Activated naive CD8-positive, alpha-beta T cell treated with anti-CD3 and anti-CD28 coated beads, Interleukin-2, amount 10 ng/mL, durations not matched to agents 7 days and 5 days (primary cell): ENCODE measurements around the gene MOBP. TPM values are rescaled to one million over a fixed set of nuclear protein-coding genes. Genes with fewer than 3 reads are reported as not detected.
"Not testable (repeated sequence)": the region's sequence is repeated elsewhere in the genome, so short reads cannot be mapped to it uniquely, and the experiment has no call there.

Experiments
- ATAC-seq: fragments of 150-1000 bp; cut with Tn5 transposase; one replicate; pipeline ENCODE4 v1.10.0; 2021; ENCODE audit warnings: low read depth, moderate library complexity
- POLR2A ChIA-PET: fragments of 350-600 bp; sonication (Branson Sonifier 250); formaldehyde crosslinking; loops from one replicate; lab custom pipeline; 2021; ENCODE audit warnings: antibody characterized with exemption; lab: Charles Lee
- DNase-seq: peaks from one replicate; pipeline ENCODE4 v3.0.0; 2021
- H3K27ac Mint-ChIP-seq: one replicate; pipeline ENCODE4 v1.8.0; 2022; ENCODE audit warnings: mild to moderate bottlenecking, mixed read lengths
- H3K27me3 Mint-ChIP-seq: one replicate; pipeline ENCODE4 v1.8.0; 2022; ENCODE audit warnings: mild to moderate bottlenecking, moderate library complexity, mixed read lengths
- H3K36me3 Mint-ChIP-seq: one replicate; pipeline ENCODE4 v1.8.0; 2021; ENCODE audit warnings: mild to moderate bottlenecking, mixed read lengths
- H3K4me1 Mint-ChIP-seq: one replicate; pipeline ENCODE4 v1.8.0; 2021; ENCODE audit warnings: mixed read lengths
- H3K4me3 Mint-ChIP-seq: one replicate; pipeline ENCODE4 v1.8.0; 2022; ENCODE audit warnings: mild to moderate bottlenecking, moderate library complexity, mixed read lengths
- H3K9me3 Mint-ChIP-seq: one replicate; pipeline ENCODE4 v1.8.0; 2021; ENCODE audit warnings: mixed read lengths
- total RNA-seq, 2 experiments: library from RNA; stranded (reverse); gene quantifications; one replicate each; pipeline ENCODE4 v1.2.3, GENCODE V29; 2021

The MOBP gene
- total RNA-seq, 2 experiments from 2014 or later: not detected

DNA sequence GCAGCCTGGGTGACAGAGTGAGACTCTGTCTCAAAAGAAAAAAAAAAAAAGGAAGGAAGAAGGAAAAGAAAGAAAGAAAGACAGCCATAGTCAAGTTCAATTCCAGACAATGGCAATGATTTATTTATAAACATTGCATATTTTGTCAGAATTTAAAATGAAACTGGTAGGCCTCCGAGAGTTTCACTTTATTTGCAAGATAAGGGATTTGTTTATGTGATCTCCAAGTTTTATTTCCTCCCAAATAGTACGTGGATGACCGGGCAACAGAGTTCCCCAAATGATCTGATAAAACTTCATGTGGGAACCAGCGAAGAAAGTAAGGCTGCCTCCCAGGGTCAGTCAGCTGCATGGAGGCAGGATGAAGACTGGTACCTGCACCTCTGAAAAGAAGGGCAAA lies 28.6 kb upstream of the MOBP start:
- Mint-ChIP-seq H3K9me3 (no peaks in the 10 kb centered on the region), H3K4me1 (no peaks in the 10 kb centered on the region), H3K27me3 (peaks cover 1% of the 10 kb centered on the region), H3K36me3 (no peaks in the 10 kb centered on the region), H3K4me3 (no peak overlapping the region), H3K27ac (no peak overlapping the region)
- ATAC-seq (no peak), DNase-seq (no peak)
- POLR2A ChIA-PET: no interaction called here

GRCh38 chr3:39440316-39440715 lies 27.2 kb upstream of the MOBP start:
- POLR2A ChIA-PET: no interaction called here
- DNase-seq (no peak), ATAC-seq (no peak)
- Mint-ChIP-seq H3K27me3 (peaks cover 2% of the 10 kb centered on the region), H3K36me3 (no peaks in the 10 kb centered on the region), H3K4me1 (no peaks in the 10 kb centered on the region), H3K9me3 (no peaks in the 10 kb centered on the region), H3K4me3 (no peak overlapping the region), H3K27ac (no peak overlapping the region)

DNA sequence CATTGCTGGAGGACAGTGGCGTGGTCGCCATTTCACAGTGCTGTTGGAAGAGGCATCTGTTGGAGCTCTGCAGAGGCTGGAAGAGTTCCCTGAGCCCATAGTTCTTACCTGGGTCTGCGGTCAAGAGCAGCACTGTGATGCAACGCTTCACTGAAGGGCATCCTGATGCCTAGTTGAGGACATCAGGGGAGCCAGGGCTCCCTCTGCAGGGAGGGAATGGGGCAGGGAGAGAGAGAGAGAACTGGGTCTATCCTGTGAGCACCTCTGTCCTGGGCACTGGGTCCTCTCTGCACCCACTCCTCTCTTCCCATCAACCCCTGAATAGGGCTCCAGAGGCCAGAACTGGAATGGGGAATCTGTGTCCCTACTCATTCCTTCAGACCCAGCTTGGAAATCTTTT lies 23.9 kb upstream of the MOBP start:
- POLR2A ChIA-PET: no interaction called here
- no peak overlapping the region for H3K27ac Mint-ChIP-seq
- ATAC-seq (no peak), DNase-seq (no peak)
- H3K4me3 Mint-ChIP-seq: no peak overlapping the region
- H3K27me3 Mint-ChIP-seq: peaks cover 2% of the 10 kb centered on the region
- H3K4me1 Mint-ChIP-seq: no peaks in the 10 kb centered on the region
- no peaks in the 10 kb centered on the region for H3K9me3 Mint-ChIP-seq
- H3K36me3 Mint-ChIP-seq: no peaks in the 10 kb centered on the region

DNA sequence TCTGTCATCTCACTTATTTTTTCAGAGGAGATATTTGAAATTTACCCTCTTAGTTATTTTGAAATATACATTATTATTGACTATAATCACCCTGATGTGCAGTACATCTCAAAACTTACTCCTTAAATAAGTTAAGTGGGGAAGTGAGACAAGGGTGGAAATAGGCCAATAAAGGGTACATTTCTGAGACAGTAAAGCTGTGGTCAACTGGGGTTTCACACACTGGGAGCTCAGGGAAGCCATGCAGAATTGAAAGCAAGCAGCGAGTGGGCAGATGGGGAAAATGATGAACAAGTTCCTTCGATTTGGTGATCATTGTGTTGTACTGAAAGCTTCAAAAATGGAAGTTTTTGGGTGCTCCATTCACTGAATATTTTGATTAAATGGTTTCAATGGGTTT lies 21.6 kb upstream of the MOBP start:
- Mint-ChIP-seq H3K9me3 (no peaks in the 10 kb centered on the region), H3K27ac (no peak overlapping the region), H3K4me3 (no peak overlapping the region), H3K27me3 (peaks cover 4% of the 10 kb centered on the region), H3K4me1 (no peaks in the 10 kb centered on the region), H3K36me3 (no peaks in the 10 kb centered on the region)
- no peak for ATAC-seq
- POLR2A ChIA-PET: no interaction called here
- DNase-seq: no peak

GRCh38 chr3:39446444-39446843 lies 21.0 kb upstream of the MOBP start:
- POLR2A ChIA-PET: no interaction called here
- no peaks in the 10 kb centered on the region for H3K4me1 Mint-ChIP-seq
- no peaks in the 10 kb centered on the region for H3K9me3 Mint-ChIP-seq
- H3K27ac Mint-ChIP-seq: no peak overlapping the region
- DNase-seq (no peak), ATAC-seq (no peak)
- H3K36me3 Mint-ChIP-seq: no peaks in the 10 kb centered on the region
- no peak overlapping the region for H3K4me3 Mint-ChIP-seq
- peaks cover 4% of the 10 kb centered on the region for H3K27me3 Mint-ChIP-seq

DNA sequence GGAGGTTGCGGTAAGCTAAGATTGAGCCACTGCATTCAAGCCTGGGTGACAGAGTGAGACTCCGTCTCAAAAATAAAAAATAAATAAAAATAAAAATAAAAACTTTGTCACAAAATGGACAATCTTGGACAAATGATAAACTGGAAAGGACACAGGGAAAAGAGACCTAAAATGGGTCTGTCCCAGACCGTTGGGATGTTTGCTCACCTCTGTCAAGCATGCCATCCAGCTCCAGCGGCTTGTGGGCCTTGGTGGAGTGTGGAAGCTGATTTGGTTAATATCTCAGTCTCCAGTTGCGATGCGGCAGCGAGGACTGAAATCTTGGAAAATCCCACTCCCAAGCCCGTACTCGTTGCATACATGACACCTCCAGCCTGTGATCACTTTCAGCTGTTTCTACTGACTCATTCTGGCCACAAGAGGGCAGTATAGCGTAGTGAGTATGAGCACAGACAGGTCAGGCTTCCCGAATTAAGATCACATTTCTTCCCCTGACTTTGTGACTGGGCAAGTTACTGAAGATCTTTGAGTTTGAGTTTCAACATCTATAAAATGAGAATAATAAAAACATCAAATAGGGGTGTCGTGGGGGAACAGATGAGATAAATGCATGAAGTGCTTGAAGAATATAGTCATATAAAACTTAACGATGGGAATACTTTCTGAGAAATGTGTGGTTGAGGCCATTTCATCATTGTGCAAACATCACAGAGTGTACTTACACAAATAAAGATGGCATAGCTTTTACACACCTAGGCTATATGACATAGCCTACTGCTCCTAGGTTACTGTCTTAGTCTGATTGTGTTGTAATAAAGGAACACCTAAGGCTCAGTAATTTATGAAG lies 19.6 kb upstream of the MOBP start:
- ATAC-seq (peak; percentile 77), DNase-seq (peak; percentile 39)
- POLR2A ChIA-PET: interaction anchor here (0.5 to 1.0 kb wide), 2 partner anchors 51 to 81 kb away, joined by 3 to 4 read pairs; no protein-coding TSS in a partner anchor
- H3K27ac Mint-ChIP-seq: no peak overlapping the region
- H3K9me3 Mint-ChIP-seq: no peaks in the 10 kb centered on the region
- no peaks in the 10 kb centered on the region for H3K36me3 Mint-ChIP-seq
- H3K4me1 Mint-ChIP-seq: no peaks in the 10 kb centered on the region
- H3K27me3 Mint-ChIP-seq: peaks cover 10% of the 10 kb centered on the region
- no peak overlapping the region for H3K4me3 Mint-ChIP-seq

DNA sequence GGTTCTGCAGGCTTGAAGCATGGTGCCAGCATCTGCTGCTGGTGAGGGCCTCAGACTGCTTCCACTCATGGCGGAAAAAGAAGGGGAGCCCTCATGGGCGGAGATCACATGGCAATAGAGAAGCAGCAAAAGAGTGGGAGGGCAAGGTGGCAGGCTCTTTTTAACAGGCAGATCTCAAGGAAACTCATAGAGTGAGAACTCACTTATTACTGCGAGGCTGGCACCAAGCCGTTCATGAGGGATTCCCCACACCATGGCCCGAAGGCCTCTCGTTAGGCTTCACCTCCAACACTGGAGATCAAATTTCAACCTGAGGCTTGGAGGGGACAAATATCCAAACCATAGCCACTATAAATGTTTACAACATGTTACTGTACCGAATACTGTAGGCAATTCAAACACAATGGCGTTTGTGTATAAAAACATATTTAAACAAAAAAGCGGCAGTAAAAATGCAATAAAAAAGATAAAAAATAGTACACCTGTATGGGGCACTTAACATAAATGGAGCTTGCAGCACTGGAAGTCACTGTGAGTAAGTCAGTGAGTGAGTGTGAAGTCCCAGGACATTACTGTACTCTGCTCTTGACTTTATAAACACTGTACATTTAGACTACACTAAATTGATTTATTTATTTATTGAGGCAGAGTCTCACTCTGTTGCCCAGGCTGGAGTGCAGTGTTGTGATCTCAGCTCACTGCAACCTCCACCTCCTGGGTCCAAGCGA lies 18.8 kb upstream of the MOBP start:
- POLR2A ChIA-PET: interaction anchor here (1.0 kb wide), 1 partner anchor 50 kb away, joined by 4 read pairs; no protein-coding TSS in a partner anchor
- Mint-ChIP-seq H3K36me3 (no peaks in the 10 kb centered on the region), H3K4me3 (no peak overlapping the region), H3K9me3 (no peaks in the 10 kb centered on the region), H3K4me1 (peaks cover 1% of the 10 kb centered on the region), H3K27me3 (peaks cover 15% of the 10 kb centered on the region), H3K27ac (no peak overlapping the region)
- DNase-seq (no peak), ATAC-seq (no peak)

- POLR2A ChIA-PET: no interaction called here
- H3K27me3 Mint-ChIP-seq: peaks cover 18% of the 10 kb centered on the region
- no peak for ATAC-seq
- H3K4me1 Mint-ChIP-seq: peaks cover 1% of the 10 kb centered on the region
- H3K27ac Mint-ChIP-seq: no peak overlapping the region
- no peaks in the 10 kb centered on the region for H3K36me3 Mint-ChIP-seq
- no peak overlapping the region for H3K4me3 Mint-ChIP-seq
- H3K9me3 Mint-ChIP-seq: no peaks in the 10 kb centered on the region
- DNase-seq: no peak
Measured at GRCh38 chr3:39449796-39450195, 17.7 kb upstream of the MOBP start.

- POLR2A ChIA-PET: no interaction called here
- no peak overlapping the region for H3K4me3 Mint-ChIP-seq
- DNase-seq (no peak), ATAC-seq (no peak)
- no peaks in the 10 kb centered on the region for H3K9me3 Mint-ChIP-seq
- H3K27me3 Mint-ChIP-seq: peaks cover 18% of the 10 kb centered on the region
- no peak overlapping the region for H3K27ac Mint-ChIP-seq
- no peaks in the 10 kb centered on the region for H3K36me3 Mint-ChIP-seq
- peaks cover 1% of the 10 kb centered on the region for H3K4me1 Mint-ChIP-seq
Measured at GRCh38 chr3:39453134-39453533, 14.3 kb upstream of the MOBP start.

DNA sequence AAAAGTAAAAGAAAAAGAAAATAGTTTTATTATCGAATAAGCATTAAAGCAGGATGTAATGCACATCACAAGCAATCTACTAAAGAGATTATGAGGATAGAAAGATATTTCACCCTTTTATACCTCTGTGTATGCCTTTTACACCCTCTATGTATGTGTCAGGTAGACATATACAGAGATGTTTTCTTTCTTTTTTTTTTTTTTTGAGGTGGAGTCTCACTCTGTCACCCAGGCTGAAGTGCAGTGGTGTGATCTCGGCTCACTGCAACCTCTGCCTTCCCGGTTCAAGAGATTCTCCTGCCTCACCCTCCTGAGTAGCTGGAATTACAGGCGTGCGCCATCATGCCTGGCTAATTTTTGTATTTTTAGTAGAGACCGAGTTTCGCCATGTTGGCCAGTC lies 13.6 kb upstream of the MOBP start:
- H3K4me1 Mint-ChIP-seq, H3K9me3 Mint-ChIP-seq, POLR2A ChIA-PET, DNase-seq, ATAC-seq, H3K27ac Mint-ChIP-seq, H3K4me3 Mint-ChIP-seq, H3K36me3 Mint-ChIP-seq: not testable (repeated sequence)
- peaks cover 18% of the 10 kb centered on the region for H3K27me3 Mint-ChIP-seq

GRCh38 chr3:39454591-39455217 lies 12.8 kb upstream of the MOBP start:
- ATAC-seq (no peak), DNase-seq (no peak)
- Mint-ChIP-seq H3K36me3 (no peaks in the 10 kb centered on the region), H3K27me3 (peaks cover 16% of the 10 kb centered on the region), H3K4me1 (peaks cover 1% of the 10 kb centered on the region), H3K4me3 (no peak overlapping the region), H3K27ac (no peak overlapping the region), H3K9me3 (no peaks in the 10 kb centered on the region)
- POLR2A ChIA-PET: no interaction called here

DNA sequence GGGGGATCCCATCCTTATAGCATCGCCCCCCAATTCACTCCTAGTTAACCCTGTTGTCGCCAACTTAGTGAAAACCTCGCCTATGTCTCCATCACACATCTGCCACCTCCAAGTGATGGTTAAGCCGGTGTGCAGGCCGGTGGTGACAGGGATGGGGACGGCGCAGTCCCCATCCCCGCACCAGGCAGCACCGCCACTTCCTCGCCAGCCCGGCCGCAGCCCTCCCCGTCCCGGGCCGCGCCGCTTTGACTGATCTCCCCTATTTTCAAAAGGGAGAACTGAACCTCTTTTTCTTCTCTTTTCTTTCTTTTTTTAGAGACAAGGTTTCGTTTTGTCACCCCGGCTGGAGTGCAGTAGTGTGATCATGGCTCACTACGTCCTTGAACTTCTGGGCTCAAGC lies 11.3 kb upstream of the MOBP start:
- DNase-seq (no peak), ATAC-seq (no peak)
- H3K9me3 Mint-ChIP-seq: no peaks in the 10 kb centered on the region
- H3K4me3 Mint-ChIP-seq: no peak overlapping the region
- H3K36me3 Mint-ChIP-seq: no peaks in the 10 kb centered on the region
- H3K27me3 Mint-ChIP-seq: peaks cover 21% of the 10 kb centered on the region
- H3K4me1 Mint-ChIP-seq: peaks cover 1% of the 10 kb centered on the region
- H3K27ac Mint-ChIP-seq: no peak overlapping the region
- POLR2A ChIA-PET: no interaction called here

- POLR2A ChIA-PET: no interaction called here
- Mint-ChIP-seq H3K9me3 (no peaks in the 10 kb centered on the region), H3K27me3 (peaks cover 20% of the 10 kb centered on the region), H3K4me1 (peaks cover 1% of the 10 kb centered on the region), H3K27ac (no peak overlapping the region), H3K4me3 (no peak overlapping the region), H3K36me3 (no peaks in the 10 kb centered on the region)
- no peak for DNase-seq
- no peak for ATAC-seq
Measured at GRCh38 chr3:39457361-39457760, 10.1 kb upstream of the MOBP start.
